Smooth muscle cell (in vitro differentiated cells): ENCODE data around the gene SHANK2. TPM values are rescaled to one million over a fixed set of nuclear protein-coding genes. Genes with fewer than 3 reads are reported as not detected.

Experiments used
- DNase-seq: peaks from one replicate; lab custom pipeline; 2025; ENCODE audit not compliant: unreplicated experiment; lab: John Stamatoyannopoulos, UW
- H2AFZ ChIP-seq: fragments of 200-600 bp; sonication (generic); 2 replicates; pipeline ENCODE4 v1.6.0; 2016; ENCODE audit warnings: antibody characterized with exemption, low read depth, mild to moderate bottlenecking
- H3F3A ChIP-seq: fragments of 200-600 bp; sonication (generic); 2 replicates; pipeline ENCODE4 v1.6.0; 2017; ENCODE audit warnings: antibody characterized with exemption, low read depth
- H3K27ac ChIP-seq: fragments of 200-600 bp; sonication (generic); 2 replicates; pipeline ENCODE4 v1.5.1; 2016; ENCODE audit warnings: low read depth, mild to moderate bottlenecking
- H3K27me3 ChIP-seq: fragments of 200-600 bp; sonication (generic); 2 replicates; pipeline ENCODE4 v1.6.1; 2016; ENCODE audit warnings: low read depth, mild to moderate bottlenecking
- H3K36me3 ChIP-seq: fragments of 200-600 bp; sonication (generic); 2 replicates; pipeline ENCODE4 v1.5.1; 2016; ENCODE audit warnings: low read depth
- H3K4me1 ChIP-seq: fragments of 200-600 bp; sonication (generic); 2 replicates; pipeline ENCODE4 v1.5.1; 2016; ENCODE audit warnings: low read depth
- H3K4me2 ChIP-seq: fragments of 200-600 bp; sonication (generic); 2 replicates; pipeline ENCODE4 v1.6.0; 2016; ENCODE audit warnings: mild to moderate bottlenecking
- H3K4me3 ChIP-seq: fragments of 200-600 bp; sonication (generic); 2 replicates; pipeline ENCODE4 v1.5.1; 2016; ENCODE audit warnings: mild to moderate bottlenecking
- H3K79me2 ChIP-seq: fragments of 200-600 bp; sonication (generic); 2 replicates; pipeline ENCODE4 v1.6.0; 2016; ENCODE audit warnings: low read depth, mild to moderate bottlenecking
- H3K9ac ChIP-seq: fragments of 200-600 bp; sonication (generic); 2 replicates; pipeline ENCODE4 v1.6.0; 2016; ENCODE audit warnings: low read depth
- H3K9me3 ChIP-seq: fragments of 200-600 bp; sonication (generic); replicated peaks from 2 replicates; pipeline ENCODE4 v1.5.1; 2016; ENCODE audit warnings: low read depth
- H4K20me1 ChIP-seq: fragments of 200-600 bp; sonication (generic); 2 replicates; pipeline ENCODE4 v1.6.0; 2016; ENCODE audit warnings: low read depth
- WGBS: methylation state at CpG from one replicate; pipeline ENCODE4 v1.1.7; 2016; ENCODE audit warnings: low lambda C conversion rate; 5-methylcytosine and 5-hydroxymethylcytosine counted together
- polyA plus RNA-seq: library from polyadenylated mRNA; unstranded; fragments of >200 nt; fragmentation: Nextera tagmentation; extraction: Ambion mirVana; gene quantifications from 2 replicates; pipeline ENCODE4 v1.2.1, GENCODE V29; 2016
- total RNA-seq: library from RNA; depleted of rRNA; stranded (reverse); fragments of >200 nt; gene quantifications from 2 replicates; pipeline ENCODE4 v1.2.3, GENCODE V29; 2014
- TF ChIP-seq, protein P1 (sequence below): fragments of 200-600 bp; sonication (generic); IDR thresholded peaks from 2 replicates; pipeline ENCODE4 v1.5.1; 2017; ENCODE audit warnings: borderline replicate concordance, mild to moderate bottlenecking, antibody characterized with exemption; ENCODE audit not compliant: insufficient read depth, poor library complexity, severe bottlenecking

The SHANK2 gene
- total and polyA plus RNA-seq, 2 experiments from 2014 or later = 1.5 to 9.9 TPM

DNA sequence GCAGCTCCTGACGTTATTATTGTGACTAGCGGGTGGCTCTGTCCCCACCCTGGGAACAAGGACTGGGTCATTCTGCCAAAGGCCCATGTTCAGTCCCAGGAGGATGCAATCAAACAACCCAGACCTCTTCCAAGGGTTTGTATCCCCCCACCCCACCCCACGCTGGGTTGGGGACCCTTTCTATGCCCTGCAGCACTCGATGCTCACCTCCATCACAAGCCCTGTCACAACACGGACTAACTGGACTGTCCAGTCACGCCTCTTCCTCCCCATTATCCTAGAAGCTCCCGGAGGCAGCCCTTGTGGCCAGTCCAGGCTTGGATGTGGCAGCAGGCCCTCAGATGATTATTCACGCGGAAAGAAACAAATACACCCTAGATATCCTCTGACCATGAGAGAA is 3.7 kb downstream of the SHANK2 start:
- no peaks in the 10 kb centered on the region for H3F3A ChIP-seq
- DNase-seq = no peak
- H3K9ac ChIP-seq = no peak overlapping the region
- peaks cover 41% of the 10 kb centered on the region for H3K27me3 ChIP-seq
- H3K4me3 ChIP-seq = no peak overlapping the region
- no peaks in the 10 kb centered on the region for H3K79me2 ChIP-seq
- H3K9me3 ChIP-seq = no peaks in the 10 kb centered on the region
- no peak overlapping the region for H3K27ac ChIP-seq
- TF ChIP-seq, protein P1, sequence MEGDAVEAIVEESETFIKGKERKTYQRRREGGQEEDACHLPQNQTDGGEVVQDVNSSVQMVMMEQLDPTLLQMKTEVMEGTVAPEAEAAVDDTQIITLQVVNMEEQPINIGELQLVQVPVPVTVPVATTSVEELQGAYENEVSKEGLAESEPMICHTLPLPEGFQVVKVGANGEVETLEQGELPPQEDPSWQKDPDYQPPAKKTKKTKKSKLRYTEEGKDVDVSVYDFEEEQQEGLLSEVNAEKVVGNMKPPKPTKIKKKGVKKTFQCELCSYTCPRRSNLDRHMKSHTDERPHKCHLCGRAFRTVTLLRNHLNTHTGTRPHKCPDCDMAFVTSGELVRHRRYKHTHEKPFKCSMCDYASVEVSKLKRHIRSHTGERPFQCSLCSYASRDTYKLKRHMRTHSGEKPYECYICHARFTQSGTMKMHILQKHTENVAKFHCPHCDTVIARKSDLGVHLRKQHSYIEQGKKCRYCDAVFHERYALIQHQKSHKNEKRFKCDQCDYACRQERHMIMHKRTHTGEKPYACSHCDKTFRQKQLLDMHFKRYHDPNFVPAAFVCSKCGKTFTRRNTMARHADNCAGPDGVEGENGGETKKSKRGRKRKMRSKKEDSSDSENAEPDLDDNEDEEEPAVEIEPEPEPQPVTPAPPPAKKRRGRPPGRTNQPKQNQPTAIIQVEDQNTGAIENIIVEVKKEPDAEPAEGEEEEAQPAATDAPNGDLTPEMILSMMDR = no peak
- no peak overlapping the region for H3K4me2 ChIP-seq
- H2AFZ ChIP-seq = no peak overlapping the region
- no peaks in the 10 kb centered on the region for H3K36me3 ChIP-seq
- H3K4me1 ChIP-seq = peaks cover 16% of the 10 kb centered on the region
- H4K20me1 ChIP-seq = no peaks in the 10 kb centered on the region
- WGBS = 81% methylated on average over 9 of the region's 9 CpGs

DNA sequence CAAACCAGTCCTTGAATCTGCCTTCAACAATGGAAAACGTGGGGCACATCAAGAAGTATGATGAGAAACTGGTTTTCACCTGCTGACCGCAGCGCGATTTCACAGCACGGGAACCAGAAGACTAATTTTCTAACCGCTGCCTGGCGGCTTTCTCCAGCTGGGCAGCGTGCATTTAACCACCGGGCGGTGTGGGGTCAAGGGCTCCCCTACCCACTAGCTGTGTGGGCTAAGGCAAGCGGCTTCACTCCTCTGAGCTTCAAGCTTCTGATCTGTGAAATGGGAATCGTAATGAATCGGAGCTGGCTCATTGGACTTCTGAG is 4.2 kb downstream of the SHANK2 start:
- TF ChIP-seq, protein P1 = no peak
- H3K4me3 ChIP-seq = no peak overlapping the region

DNA sequence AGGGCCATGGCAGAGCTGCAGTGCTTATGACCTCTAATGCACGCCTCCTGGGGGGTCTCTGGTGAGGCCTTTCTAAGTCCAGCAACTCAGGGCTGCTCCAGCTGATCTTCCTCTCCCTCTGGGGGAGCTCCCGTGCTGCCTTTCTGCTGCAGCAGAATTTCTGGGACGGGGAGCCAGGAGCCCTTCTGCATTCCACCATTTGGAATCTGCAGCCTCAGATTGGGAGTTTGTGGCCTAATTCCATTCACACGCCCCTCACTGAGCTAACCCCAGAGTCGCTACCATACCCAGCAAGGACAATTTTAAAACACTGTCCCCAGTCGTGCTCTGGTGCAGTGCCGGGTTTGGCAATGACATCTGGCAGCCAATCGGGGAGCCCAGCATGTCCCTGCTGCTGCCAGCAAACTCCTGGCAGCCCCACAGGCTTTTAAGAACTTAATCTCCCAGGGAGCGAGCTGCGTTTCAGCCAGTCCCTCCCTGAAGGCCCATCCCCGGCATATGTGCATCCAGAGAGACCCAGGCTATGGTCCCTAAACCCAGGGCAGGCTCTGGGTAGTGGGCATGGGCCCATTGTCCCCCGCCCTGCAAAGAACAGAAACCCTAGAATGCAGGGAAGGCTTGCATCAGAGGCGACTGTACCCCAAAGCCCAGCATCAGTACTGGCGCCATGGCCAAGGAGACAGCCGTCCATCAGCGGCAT is 4.7 kb downstream of the SHANK2 start:
- no peak overlapping the region for H3K9ac ChIP-seq
- no peaks in the 10 kb centered on the region for H3F3A ChIP-seq
- no peak overlapping the region for H3K4me3 ChIP-seq
- WGBS = 57% methylated on average over 16 of the region's 16 CpGs
- DNase-seq = no peak
- peaks cover 16% of the 10 kb centered on the region for H3K4me1 ChIP-seq
- peaks cover 41% of the 10 kb centered on the region for H3K27me3 ChIP-seq
- no peaks in the 10 kb centered on the region for H3K9me3 ChIP-seq
- TF ChIP-seq, protein P1 = no peak
- no peaks in the 10 kb centered on the region for H3K36me3 ChIP-seq
- H3K4me2 ChIP-seq = no peak overlapping the region
- H3K79me2 ChIP-seq = no peaks in the 10 kb centered on the region
- no peak overlapping the region for H3K27ac ChIP-seq
- no peak overlapping the region for H2AFZ ChIP-seq
- H4K20me1 ChIP-seq = no peaks in the 10 kb centered on the region

More for the DNA sequence above, 4.2 kb downstream of the SHANK2 start:
- H3K36me3 ChIP-seq = no peaks in the 10 kb centered on the region
- no peak overlapping the region for H2AFZ ChIP-seq
- no peak for DNase-seq
- H3K27me3 ChIP-seq = peaks cover 41% of the 10 kb centered on the region
- H3K4me1 ChIP-seq = peaks cover 16% of the 10 kb centered on the region
- H3K4me2 ChIP-seq = no peak overlapping the region
- H3K79me2 ChIP-seq = no peaks in the 10 kb centered on the region
- no peaks in the 10 kb centered on the region for H4K20me1 ChIP-seq
- no peak overlapping the region for H3K9ac ChIP-seq
- no peaks in the 10 kb centered on the region for H3K9me3 ChIP-seq
- H3K27ac ChIP-seq = no peak overlapping the region
- no peaks in the 10 kb centered on the region for H3F3A ChIP-seq
- WGBS = 89% methylated on average over 13 of the region's 13 CpGs

DNA sequence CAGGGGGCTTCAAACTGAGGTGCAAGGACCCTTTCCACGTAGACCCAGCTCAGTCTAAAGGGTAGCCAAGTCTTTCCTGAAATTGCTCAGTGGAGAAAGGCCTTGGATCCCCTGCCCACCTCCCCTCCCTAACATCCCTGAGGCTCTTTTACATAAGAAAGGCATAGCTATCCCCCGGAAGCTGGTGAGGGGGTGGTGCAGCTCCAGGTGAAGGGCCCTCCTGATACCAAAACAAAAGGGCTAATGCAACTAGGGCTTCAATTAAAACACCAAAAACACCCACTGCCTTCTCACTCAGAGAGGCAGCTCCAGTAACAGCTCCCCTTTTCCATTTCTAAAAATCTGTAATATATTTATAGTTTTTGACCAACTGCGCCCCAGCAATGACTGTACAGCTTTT is 5.8 kb downstream of the SHANK2 start:
- TF ChIP-seq, protein P1 = no peak
- H3K27me3 ChIP-seq = peaks cover 34% of the 10 kb centered on the region
- no peaks in the 10 kb centered on the region for H3K9me3 ChIP-seq
- no peak overlapping the region for H2AFZ ChIP-seq
- H3K4me2 ChIP-seq = no peak overlapping the region
- H3F3A ChIP-seq = no peaks in the 10 kb centered on the region
- H3K36me3 ChIP-seq = no peaks in the 10 kb centered on the region
- H3K4me1 ChIP-seq = peaks cover 16% of the 10 kb centered on the region
- DNase-seq = no peak
- H3K79me2 ChIP-seq = no peaks in the 10 kb centered on the region
- no peak overlapping the region for H3K4me3 ChIP-seq
- H3K27ac ChIP-seq = no peak overlapping the region
- H3K9ac ChIP-seq = no peak overlapping the region
- 37% methylated on average over 3 of the region's 3 CpGs for WGBS
- H4K20me1 ChIP-seq = no peaks in the 10 kb centered on the region
